NAMALWA (cell line): ENCODE data around the gene CDKAL1.
"Not testable (repeated sequence)": the region's sequence is repeated elsewhere in the genome, so short reads cannot be mapped to it uniquely, and the experiment has no call there.

ENCODE experiments used
- DNase-seq: peaks from one replicate; pipeline ENCODE4 v3.0.0-alpha.2; 2015; ENCODE audit warnings: low spot score

The CDKAL1 gene

GRCh38 chr6:20554326-20554725, 20.1 kb downstream of the CDKAL1 start:
- no peak for DNase-seq

DNA sequence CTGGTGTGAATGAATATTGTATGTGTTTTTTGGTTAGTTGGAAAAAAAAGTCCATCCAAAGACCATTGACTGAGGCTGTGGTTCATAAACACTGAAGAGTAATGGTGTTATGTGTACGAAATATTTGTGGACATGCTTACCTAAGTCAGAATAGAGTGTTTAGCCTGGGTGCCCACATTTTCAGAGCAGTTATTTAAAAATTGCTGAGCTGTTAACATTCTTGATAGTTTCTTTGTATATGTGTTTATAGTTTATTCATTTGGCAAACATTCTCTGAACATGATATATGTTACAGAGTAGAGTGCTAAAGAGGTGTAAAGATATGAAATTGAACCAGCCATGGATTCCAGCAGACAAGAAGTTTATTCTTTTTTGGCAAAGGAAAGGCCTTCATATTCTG, 20.6 kb downstream of the CDKAL1 start:
- DNase-seq: no peak

- DNase-seq: no peak
Observed at GRCh38 chr6:20559924-20560551, 25.8 kb downstream of the CDKAL1 start.

DNA sequence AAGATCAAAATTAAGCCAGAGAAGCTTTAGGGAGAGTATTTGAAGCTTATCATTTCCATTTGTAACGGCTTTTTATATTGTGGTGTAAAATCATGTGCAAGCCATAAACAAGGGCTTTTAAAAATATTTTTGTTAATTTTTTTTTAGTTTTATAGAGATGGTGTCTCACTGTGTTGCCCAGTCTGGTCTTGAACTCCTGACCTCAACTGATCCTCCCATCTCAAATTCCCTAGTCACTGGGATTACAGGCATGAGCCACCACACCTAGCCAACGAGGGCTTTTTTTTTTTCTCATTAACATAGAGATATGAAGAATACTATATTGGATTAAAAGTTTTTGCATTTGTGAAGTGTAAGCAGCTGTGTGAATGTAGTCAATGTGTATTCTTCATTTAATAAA, 29.1 kb downstream of the CDKAL1 start:
- DNase-seq: no peak

- peak; percentile 66 for DNase-seq
Observed at GRCh38 chr6:20564269-20564668, 30.0 kb downstream of the CDKAL1 start.

DNA sequence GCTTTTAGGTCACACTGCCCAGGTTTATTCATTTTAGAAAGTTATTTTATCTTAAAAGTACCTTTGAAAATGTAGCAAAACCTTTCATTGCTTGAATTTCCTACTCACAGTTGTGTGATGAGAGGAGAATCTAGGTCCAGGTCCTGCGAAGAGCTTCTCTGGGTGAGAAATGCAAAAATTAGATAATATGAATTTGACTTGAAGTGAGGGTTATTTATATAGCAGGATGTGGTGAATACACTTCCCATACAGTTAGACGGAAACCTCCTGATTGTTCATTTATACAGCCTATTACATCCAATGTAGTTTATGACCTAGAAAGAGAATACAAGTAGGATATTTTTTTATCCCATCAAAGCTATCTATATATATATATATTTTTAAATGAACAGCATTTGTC, 30.5 kb downstream of the CDKAL1 start:
- peak; percentile 34 for DNase-seq

GRCh38 chr6:20565342-20565741, 31.1 kb downstream of the CDKAL1 start:
- DNase-seq: no peak

DNA sequence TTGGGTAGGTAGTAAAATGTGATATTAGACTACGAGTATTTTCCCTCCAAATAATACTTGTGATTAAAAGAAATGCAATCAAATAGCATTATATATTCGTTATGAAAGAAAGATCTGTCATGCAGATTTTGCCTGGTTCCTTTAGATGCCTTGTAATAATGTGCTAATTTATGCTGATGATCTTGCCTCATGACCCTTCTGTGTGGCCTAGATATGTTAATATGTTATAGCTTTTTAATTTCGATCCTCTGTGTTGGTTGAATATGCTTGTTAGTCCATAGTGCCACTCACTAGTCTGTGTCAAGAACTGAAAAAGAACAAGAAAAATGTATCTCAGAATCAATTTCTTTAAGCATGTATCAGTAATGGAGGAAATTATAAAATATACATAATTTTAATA, 31.9 kb downstream of the CDKAL1 start:
- no peak for DNase-seq

- no peak for DNase-seq
Observed at GRCh38 chr6:20569000-20569610, 34.8 kb downstream of the CDKAL1 start.

DNA sequence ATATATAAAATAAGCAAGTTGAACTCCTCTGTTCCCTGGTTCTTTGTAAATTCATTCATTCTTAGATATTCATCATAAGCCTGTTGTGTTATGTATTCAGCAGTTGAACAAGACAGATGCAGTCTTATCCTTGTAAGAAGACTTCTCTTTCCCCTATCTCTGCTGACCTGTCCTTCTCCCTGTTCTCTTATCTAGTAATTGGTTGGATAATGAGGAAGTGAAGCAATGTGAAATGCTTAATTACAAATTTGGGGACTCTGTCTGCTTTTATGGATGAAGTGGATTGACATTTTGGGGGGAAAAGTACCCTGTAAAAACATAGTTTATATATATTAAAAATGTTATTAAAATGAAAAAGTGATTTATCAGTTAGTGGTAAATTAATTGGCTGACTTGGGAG, 37.0 kb downstream of the CDKAL1 start:
- DNase-seq: no peak

DNA sequence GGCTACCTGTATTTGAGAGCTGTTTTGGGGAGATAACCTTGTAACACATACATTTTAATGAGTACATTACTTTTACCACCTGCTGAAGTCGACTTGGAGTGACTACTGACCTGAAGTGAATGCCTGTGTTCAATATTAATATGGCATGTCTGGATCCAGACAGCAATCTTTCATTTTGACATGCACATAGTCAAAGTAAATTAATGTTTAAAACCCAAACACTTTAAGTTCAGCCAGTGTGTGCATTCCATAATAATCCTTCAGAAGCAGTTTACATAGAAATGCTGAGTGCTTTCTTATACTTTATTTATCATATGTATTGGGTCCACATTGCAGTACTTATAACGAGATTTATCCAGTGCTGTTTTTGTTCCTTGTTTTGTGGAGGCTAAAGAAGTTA, 38.0 kb downstream of the CDKAL1 start:
- DNase-seq: no peak

GRCh38 chr6:20572940-20573339, 38.7 kb downstream of the CDKAL1 start:
- no peak for DNase-seq

- DNase-seq: no peak
Observed at GRCh38 chr6:20574355-20574754, 40.1 kb downstream of the CDKAL1 start.

DNA sequence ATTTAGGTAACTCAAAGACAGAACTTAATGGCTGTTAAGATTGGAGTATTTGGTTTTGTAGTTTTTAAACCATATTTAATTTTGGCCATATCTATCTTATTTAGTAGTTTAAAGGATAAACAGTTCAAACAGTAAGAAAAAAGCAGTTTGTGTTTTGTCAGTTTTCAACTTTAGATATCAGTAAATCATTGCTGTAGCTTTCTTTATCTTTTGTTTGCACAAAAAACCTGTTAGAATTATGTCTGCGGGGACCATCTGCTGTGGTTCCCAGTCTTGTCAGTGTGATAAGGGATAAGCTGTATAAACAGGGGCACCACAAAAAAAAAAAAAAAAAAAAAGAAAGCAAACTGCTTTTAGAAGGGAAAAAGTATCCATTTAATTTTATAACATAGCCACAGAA, 40.9 kb downstream of the CDKAL1 start:
- DNase-seq: no peak

- DNase-seq: no peak
Observed at GRCh38 chr6:20575704-20576451, 41.6 kb downstream of the CDKAL1 start.

DNA sequence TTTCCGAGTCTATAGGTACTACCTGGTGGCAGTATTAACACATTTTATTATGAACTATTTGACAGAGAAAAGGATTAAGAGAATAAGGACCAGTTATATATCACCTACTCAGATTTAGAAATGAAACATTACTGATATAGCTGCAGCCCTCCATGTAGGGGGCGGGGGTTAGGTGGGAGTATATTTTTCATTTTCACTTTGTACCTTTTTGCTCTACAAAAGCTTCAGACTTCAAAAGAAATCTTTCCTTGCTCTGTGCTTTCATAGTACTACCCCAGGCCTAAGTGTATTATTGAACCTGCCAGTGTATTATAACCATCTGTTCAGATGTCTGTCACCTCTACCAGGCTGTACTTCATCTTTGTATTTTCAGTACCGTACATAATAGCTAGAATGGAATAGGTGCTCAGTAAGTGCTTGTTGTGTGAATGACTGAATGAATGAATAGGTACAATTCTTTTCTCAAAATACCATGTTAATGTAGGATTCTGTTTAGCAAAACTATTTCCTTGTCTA, 43.0 kb downstream of the CDKAL1 start:
- no peak for DNase-seq

- no peak for DNase-seq
Observed at GRCh38 chr6:20581070-20581469, 46.8 kb downstream of the CDKAL1 start.

- no peak for DNase-seq
Observed at GRCh38 chr6:20582586-20583443, 48.6 kb downstream of the CDKAL1 start.

DNA sequence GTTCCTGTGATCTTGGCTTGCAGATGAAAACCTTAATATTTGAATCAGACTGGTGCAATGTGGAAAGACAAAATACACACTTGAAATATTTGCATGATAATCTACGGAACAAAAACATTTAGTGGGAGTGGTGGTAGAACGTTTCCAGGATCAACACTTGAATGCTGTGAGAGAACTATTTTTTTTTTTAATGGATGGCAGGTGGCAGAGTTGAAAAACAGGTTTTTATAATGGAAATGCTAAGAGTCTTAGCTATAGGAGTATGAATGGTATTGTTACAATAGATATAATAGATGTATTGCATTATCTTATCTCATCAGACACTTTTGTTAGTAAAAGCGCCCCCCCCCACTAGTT, 49.2 kb downstream of the CDKAL1 start:
- no peak for DNase-seq

DNA sequence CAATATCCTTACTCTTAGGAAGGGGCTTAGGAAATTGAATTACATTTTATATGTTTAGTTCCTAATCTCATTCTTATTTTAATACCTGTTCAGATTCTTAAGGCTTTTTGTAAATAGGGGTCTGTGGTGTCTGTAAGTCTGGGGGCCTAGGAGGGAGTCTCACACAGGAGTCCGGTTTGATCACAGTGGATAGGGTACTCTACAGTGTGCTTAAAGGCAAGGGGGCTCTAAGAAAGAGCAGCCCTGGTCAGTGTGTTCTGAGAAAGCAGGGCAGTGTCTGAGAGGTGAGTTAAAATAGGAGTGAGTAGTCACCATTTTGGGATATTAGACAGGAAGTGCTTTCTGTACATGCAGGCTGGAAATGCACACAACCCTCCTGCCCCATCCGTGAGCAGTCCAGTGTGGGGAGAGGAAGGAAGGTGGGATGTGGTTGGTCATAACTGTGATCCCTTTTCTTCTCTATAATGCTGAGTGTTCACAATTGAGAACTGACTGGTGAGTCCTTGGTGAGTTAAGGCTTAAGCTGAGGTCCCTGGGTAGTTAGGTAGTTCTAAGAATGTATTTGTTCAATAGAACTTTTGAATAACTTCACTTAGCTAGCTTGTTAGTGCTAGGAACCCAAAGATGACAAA, 50.0 kb downstream of the CDKAL1 start:
- DNase-seq: no peak

DNA sequence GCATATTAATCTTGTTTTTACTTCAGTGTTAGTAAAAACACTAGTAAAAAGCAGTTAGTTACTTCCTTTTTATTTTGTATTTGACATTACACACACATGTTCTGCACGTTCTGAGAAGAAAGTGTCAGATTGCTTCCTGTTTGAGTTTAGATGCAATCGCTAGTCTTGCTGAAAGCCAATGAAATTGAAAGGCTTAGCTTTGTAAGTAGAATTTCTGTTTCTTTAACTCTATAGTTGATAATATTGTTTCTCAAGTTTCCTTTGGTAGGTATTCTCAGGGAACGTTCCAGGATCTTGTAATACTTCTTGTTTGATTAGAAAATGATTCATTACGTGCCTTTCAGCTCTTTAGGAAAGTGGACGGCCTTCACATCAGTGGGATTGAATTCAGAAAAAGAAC, 55.0 kb downstream of the CDKAL1 start:
- no peak for DNase-seq

- not testable (repeated sequence) for DNase-seq
Observed at GRCh38 chr6:20590476-20590875, 56.2 kb downstream of the CDKAL1 start.
